C4-2B (cell line): ENCODE data around the gene AURKAIP1.

Experiments
- ZFX ChIP-seq: fragments of 450-650 bp; IDR thresholded peaks from 2 replicates; pipeline ENCODE4 v1.6.1; 2017
- TF ChIP-seq, protein P1 (sequence below): fragments of 450-650 bp; conservative IDR thresholded peaks from 2 replicates; pipeline ENCODE4 v1.5.1; 2017; ENCODE audit warnings: mild to moderate bottlenecking

GRCh38 chr1:1399187-1399871 lies 24.3 kb upstream of the AURKAIP1 start, which contains the start of gene CCNL2:
- TF ChIP-seq, protein P1, sequence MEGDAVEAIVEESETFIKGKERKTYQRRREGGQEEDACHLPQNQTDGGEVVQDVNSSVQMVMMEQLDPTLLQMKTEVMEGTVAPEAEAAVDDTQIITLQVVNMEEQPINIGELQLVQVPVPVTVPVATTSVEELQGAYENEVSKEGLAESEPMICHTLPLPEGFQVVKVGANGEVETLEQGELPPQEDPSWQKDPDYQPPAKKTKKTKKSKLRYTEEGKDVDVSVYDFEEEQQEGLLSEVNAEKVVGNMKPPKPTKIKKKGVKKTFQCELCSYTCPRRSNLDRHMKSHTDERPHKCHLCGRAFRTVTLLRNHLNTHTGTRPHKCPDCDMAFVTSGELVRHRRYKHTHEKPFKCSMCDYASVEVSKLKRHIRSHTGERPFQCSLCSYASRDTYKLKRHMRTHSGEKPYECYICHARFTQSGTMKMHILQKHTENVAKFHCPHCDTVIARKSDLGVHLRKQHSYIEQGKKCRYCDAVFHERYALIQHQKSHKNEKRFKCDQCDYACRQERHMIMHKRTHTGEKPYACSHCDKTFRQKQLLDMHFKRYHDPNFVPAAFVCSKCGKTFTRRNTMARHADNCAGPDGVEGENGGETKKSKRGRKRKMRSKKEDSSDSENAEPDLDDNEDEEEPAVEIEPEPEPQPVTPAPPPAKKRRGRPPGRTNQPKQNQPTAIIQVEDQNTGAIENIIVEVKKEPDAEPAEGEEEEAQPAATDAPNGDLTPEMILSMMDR = no peak; the same call in 1 of the 2 replicates
- TF ChIP-seq ZFX = peak; percentile 1; the same call in 1 of the 2 replicates
